ENCODE results near the gene MTERF4. TPM values are rescaled to one million over a fixed set of nuclear protein-coding genes. Genes with fewer than 3 reads are reported as not detected.
"Not testable (repeated sequence)": the region's sequence is repeated elsewhere in the genome, so short reads cannot be mapped to it uniquely, and the experiment has no call there.

The MTERF4 gene
- total RNA-seq, 1 donor: 30.0 TPM

- no peaks in the 10 kb centered on the region for H3K4me1 ChIP-seq (ENCODE audit: insufficient read depth, low read length)
- H3K27me3 ChIP-seq (ENCODE audit: insufficient read depth, low read length): no peaks in the 10 kb centered on the region
- no peaks in the 10 kb centered on the region for H4K20me1 ChIP-seq (ENCODE audit: insufficient read depth, low read length)
- no peaks in the 10 kb centered on the region for H3K36me3 ChIP-seq (ENCODE audit: insufficient read depth, low read length)
- H3K79me2 ChIP-seq (ENCODE audit: insufficient read depth, low read length): no peaks in the 10 kb centered on the region
- H2AFZ ChIP-seq (ENCODE audit: low read length): no peak overlapping the region
- H3K4me3 ChIP-seq (ENCODE audit: insufficient read depth, low read length): no peak overlapping the region
- no peak for DNase-seq (ENCODE audit: insufficient read length, low spot score, missing footprints)
- H3K27ac ChIP-seq (ENCODE audit: low read depth, low read length): no peak overlapping the region
- H3K4me2 ChIP-seq (ENCODE audit: insufficient read depth, low read length): no peak overlapping the region
- no peak for TF ChIP-seq CTCF (IDR thresholded peaks at IDR 0.05; ENCODE audit: extremely low read depth, low read depth, low read length)
- H3K9me3 ChIP-seq (ENCODE audit: low read depth, low read length): no peaks in the 10 kb centered on the region
These were observed 6.5 kb upstream of the MTERF4 start for GRCh38 chr2:241108271-241109209.

- Histone ChIP-seq H3K36me3 (ENCODE audit: insufficient read depth, low read length) (no peaks in the 10 kb centered on the region), H3K4me3 (ENCODE audit: insufficient read depth, low read length) (no peak overlapping the region), H3K4me1 (ENCODE audit: insufficient read depth, low read length) (peaks cover 7% of the 10 kb centered on the region), H3K27me3 (ENCODE audit: insufficient read depth, low read length) (no peaks in the 10 kb centered on the region), H3K9me3 (ENCODE audit: low read depth, low read length) (no peaks in the 10 kb centered on the region), H3K4me2 (ENCODE audit: insufficient read depth, low read length) (no peak overlapping the region), H4K20me1 (ENCODE audit: insufficient read depth, low read length) (no peaks in the 10 kb centered on the region), H3K79me2 (ENCODE audit: insufficient read depth, low read length) (peaks cover 8% of the 10 kb centered on the region), H2AFZ (ENCODE audit: low read length) (no peak overlapping the region), H3K27ac (ENCODE audit: low read depth, low read length) (no peak overlapping the region)
- no peak for DNase-seq (ENCODE audit: insufficient read length, low spot score, missing footprints)
- TF ChIP-seq CTCF (IDR thresholded peaks at IDR 0.05; ENCODE audit: extremely low read depth, low read depth, low read length): no peak
These were observed 5.1 kb upstream of the MTERF4 start for GRCh38 chr2:241107031-241107783.

GRCh38 chr2:241105641-241106040 lies 3.6 kb upstream of the MTERF4 start:
- Histone ChIP-seq H2AFZ (ENCODE audit: low read length) (no peak overlapping the region), H3K4me1 (ENCODE audit: insufficient read depth, low read length) (peaks cover 16% of the 10 kb centered on the region), H3K27ac (ENCODE audit: low read depth, low read length) (no peak overlapping the region), H3K27me3 (ENCODE audit: insufficient read depth, low read length) (no peaks in the 10 kb centered on the region), H3K9me3 (ENCODE audit: low read depth, low read length) (no peaks in the 10 kb centered on the region), H3K4me2 (ENCODE audit: insufficient read depth, low read length) (no peak overlapping the region), H3K79me2 (ENCODE audit: insufficient read depth, low read length) (peaks cover 23% of the 10 kb centered on the region), H4K20me1 (ENCODE audit: insufficient read depth, low read length) (peaks cover 4% of the 10 kb centered on the region), H3K4me3 (ENCODE audit: insufficient read depth, low read length) (no peak overlapping the region), H3K36me3 (ENCODE audit: insufficient read depth, low read length) (no peaks in the 10 kb centered on the region)
- no peak for DNase-seq (ENCODE audit: insufficient read length, low spot score, missing footprints)
- TF ChIP-seq CTCF (IDR thresholded peaks at IDR 0.05; ENCODE audit: extremely low read depth, low read depth, low read length): no peak

GRCh38 chr2:241104611-241105010 lies 2.5 kb upstream of the MTERF4 start:
- H3K4me2 ChIP-seq (ENCODE audit: insufficient read depth, low read length); H4K20me1 ChIP-seq (ENCODE audit: insufficient read depth, low read length); H3K36me3 ChIP-seq (ENCODE audit: insufficient read depth, low read length); H3K4me3 ChIP-seq (ENCODE audit: insufficient read depth, low read length); H2AFZ ChIP-seq (ENCODE audit: low read length); H3K27ac ChIP-seq (ENCODE audit: low read depth, low read length); H3K27me3 ChIP-seq (ENCODE audit: insufficient read depth, low read length); DNase-seq (ENCODE audit: insufficient read length, low spot score, missing footprints); H3K9me3 ChIP-seq (ENCODE audit: low read depth, low read length): not testable (repeated sequence)
- Histone ChIP-seq H3K4me1 (ENCODE audit: insufficient read depth, low read length) (peaks cover 17% of the 10 kb centered on the region), H3K79me2 (ENCODE audit: insufficient read depth, low read length) (peaks cover 33% of the 10 kb centered on the region)
